ENCODE measurements around the gene APOBEC3G. TPM values are rescaled to one million over a fixed set of nuclear protein-coding genes. Genes with fewer than 3 reads are reported as not detected.
A peak's percentile ranks its signal among the peaks of the same experiment; 100 is the strongest.

Gene APOBEC3G
- total RNA-seq, 4 donors from 2014 or later = 7.2 to 17.7 (median 9.9) TPM

DNA sequence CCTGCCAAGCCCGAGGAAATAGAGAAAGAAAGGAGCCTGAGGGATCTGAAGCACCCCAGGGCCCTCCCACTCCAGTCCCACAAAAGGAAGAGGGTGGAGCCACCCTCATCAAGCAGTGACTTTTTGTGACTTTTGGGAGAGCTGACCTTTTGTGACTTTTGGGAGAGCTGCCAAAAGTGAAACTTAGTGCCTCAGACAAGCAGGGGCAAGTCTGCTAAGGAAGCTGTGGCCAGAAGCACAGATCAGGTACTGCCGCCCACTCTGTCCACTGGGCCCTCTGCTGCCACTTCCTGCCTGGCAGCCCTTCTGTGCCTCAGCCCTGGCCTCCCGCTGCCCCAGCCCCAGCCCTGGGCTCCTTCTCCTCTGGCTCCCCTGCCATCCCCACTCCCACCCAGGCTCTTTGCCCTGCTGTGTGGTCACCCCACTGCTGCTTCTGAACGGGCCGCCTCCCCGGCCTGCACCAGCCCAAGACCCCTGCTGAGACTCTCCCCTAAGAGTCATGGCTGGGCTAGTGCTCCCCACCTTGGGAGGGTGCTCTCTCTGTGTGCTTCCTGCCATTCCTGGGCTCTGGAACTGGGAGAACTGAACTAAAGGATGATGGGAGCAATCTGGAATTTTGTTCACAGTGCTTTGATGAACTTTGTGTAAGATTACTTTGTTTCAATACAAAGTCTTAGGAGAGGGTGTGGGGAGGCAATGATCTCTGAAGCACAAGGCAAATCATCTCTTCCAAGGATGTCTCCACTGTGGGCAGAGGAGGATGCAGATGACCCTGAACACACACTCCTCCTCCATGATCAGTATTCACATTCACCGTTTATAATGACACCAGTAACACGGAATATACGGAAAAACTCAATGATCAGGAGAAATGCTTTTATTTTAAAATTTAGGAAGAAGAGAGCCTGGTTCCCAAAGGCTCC lies 20.3 kb downstream of the APOBEC3G start, which contains the start of gene APOBEC3H:
APOBEC3H (plus strand) TSS at position 147 of the 923 bp plus-strand sequence. CDS start 3,035 bp downstream, outside the sequence.
- 73 to 81% methylated on average over 8 to 9 of the region's 9 CpGs for WGBS, 2 donors
- Histone ChIP-seq H3K4me1 (peaks cover 0 to 4% of the 10 kb centered on the region in 2 donors), H3K36me3 (no peaks in the 10 kb centered on the region), H3K4me3 (replicated peaks in 1 of 3) (no peak within 1 kb of the TSS), H3K9me3 (no peaks in the 10 kb centered on the region), H3K27ac (no peak within 1 kb of the TSS), H3K27me3 (no peaks in the 10 kb centered on the region)
- intact Hi-C loops (cut with DNase I) = no loop called here
- no peak for TF ChIP-seq POLR2A (IDR thresholded peaks at IDR 0.05)
- TF ChIP-seq, protein P1, sequence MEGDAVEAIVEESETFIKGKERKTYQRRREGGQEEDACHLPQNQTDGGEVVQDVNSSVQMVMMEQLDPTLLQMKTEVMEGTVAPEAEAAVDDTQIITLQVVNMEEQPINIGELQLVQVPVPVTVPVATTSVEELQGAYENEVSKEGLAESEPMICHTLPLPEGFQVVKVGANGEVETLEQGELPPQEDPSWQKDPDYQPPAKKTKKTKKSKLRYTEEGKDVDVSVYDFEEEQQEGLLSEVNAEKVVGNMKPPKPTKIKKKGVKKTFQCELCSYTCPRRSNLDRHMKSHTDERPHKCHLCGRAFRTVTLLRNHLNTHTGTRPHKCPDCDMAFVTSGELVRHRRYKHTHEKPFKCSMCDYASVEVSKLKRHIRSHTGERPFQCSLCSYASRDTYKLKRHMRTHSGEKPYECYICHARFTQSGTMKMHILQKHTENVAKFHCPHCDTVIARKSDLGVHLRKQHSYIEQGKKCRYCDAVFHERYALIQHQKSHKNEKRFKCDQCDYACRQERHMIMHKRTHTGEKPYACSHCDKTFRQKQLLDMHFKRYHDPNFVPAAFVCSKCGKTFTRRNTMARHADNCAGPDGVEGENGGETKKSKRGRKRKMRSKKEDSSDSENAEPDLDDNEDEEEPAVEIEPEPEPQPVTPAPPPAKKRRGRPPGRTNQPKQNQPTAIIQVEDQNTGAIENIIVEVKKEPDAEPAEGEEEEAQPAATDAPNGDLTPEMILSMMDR (IDR thresholded peaks at IDR 0.05) = no peak
- DNase-seq = peak; percentile 18 to 21

DNA sequence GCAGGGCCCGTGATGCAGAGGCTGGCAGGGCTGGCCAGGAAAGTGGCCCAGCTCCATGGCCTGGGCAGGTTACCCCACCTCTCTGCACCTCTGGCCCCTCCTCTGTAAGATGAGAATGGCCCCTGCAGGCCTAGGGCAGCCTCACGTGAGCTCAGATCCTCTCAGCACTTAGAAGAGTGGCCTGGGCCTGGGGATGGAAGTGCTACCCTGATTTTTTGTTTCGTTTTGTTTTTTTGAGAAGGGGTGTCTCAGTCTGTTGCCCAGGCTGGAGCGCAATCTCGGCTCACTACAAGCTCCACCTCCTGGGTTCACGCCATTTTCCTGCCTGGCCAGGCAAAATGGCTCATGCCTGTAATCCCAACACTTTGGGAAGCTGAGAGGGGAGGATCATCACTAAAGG lies 21.0 kb downstream of the APOBEC3G start:
- H3K4me3 ChIP-seq (replicated peaks in 1 of 3) = no peak overlapping the region
- H3K36me3 ChIP-seq = no peaks in the 10 kb centered on the region
- no peaks in the 10 kb centered on the region for H3K9me3 ChIP-seq
- peak; percentile 25 to 49 for DNase-seq
- WGBS, 2 donors = 52 to 55% methylated on average over 6 of the region's 6 CpGs
- TF ChIP-seq POLR2A (IDR thresholded peaks at IDR 0.05) = no peak
- TF ChIP-seq, protein P1 (IDR thresholded peaks at IDR 0.05) = no peak
- intact Hi-C loops (cut with DNase I) = no loop called here
- H3K27ac ChIP-seq = no peak overlapping the region
- H3K27me3 ChIP-seq = no peaks in the 10 kb centered on the region
- H3K4me1 ChIP-seq = peaks cover 0 to 4% of the 10 kb centered on the region in 2 donors

DNA sequence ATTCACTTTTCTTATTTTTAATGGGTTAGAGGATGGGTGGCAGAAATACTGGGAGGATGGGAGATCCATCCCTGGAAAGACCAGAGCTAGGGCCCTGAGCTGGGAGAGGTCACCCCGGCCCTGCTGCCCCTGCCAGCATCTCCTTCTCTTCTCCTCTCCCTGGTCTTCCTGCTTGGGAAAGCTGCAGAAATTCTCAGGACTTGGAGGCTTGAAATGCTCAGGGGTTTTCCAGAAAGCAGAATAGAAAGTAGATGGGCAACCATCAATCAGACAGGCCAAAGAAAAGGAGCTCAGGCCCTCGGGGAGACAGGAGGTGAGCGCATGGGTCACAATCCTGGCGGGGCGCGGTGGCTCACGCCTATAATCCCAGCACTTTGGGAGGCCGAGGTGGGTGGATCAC lies 21.5 kb downstream of the APOBEC3G start:
- Histone ChIP-seq H3K27ac (no peak overlapping the region), H3K4me1 (peaks cover 0 to 4% of the 10 kb centered on the region in 2 donors), H3K4me3 (replicated peaks in 1 of 3) (no peak overlapping the region), H3K9me3 (no peaks in the 10 kb centered on the region), H3K27me3 (no peaks in the 10 kb centered on the region), H3K36me3 (no peaks in the 10 kb centered on the region)
- 81 to 90% methylated on average over 8 of the region's 8 CpGs for WGBS, 2 donors
- DNase-seq = no peak
- intact Hi-C loops (cut with DNase I) = no loop called here
- TF ChIP-seq, protein P1 (IDR thresholded peaks at IDR 0.05) = no peak
- TF ChIP-seq POLR2A (IDR thresholded peaks at IDR 0.05) = no peak

DNA sequence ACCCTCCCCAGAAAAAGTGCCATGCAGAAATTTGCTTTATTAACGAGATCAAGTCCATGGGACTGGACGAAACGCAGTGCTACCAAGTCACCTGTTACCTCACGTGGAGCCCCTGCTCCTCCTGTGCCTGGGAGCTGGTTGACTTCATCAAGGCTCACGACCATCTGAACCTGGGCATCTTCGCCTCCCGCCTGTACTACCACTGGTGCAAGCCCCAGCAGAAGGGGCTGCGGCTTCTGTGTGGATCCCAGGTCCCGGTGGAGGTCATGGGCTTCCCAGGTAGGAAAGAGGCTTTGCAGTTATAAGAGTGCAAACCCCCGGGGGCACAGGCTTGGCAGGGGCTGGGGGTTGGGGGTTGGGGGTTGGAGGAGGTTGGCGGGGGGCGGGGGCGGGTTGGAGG lies 24.2 kb downstream of the APOBEC3G start:
- 76 to 99% methylated on average over 7 to 8 of the region's 13 CpGs for whole genome bisulfite sequencing, 2 donors
- Histone ChIP-seq H3K4me3 (replicated peaks in 1 of 3) (no peak overlapping the region), H3K36me3 (no peaks in the 10 kb centered on the region), H3K4me1 (peaks cover 0 to 4% of the 10 kb centered on the region in 2 donors), H3K27ac (no peak overlapping the region), H3K27me3 (no peaks in the 10 kb centered on the region), H3K9me3 (no peaks in the 10 kb centered on the region)
- no peak for TF ChIP-seq POLR2A (IDR thresholded peaks at IDR 0.05)
- TF ChIP-seq, protein P1 (IDR thresholded peaks at IDR 0.05) = no peak
- intact Hi-C loops (cut with DNase I) = no loop called here
- DNase-seq = no peak

DNA sequence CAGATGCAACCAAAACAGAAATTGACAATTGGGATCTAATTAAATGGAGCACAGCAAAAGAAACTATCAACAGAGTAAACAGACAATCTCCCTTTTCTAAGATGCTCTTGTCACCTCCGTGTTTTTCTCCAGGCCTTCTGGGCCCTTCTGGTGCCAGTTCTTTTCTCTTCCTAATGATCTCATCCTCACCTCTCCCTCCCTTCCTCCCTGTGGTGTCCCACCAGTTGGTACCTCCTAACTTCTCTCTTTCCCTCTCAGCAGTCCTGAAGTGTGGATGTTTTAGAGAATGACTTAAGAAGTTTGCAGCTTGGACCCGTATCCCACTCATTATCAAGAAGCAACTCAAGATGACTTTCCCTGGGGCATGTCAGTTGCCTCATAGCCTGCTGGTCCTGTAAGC lies 26.4 kb downstream of the APOBEC3G start:
- intact Hi-C loops (cut with DNase I) = no loop called here
- 67 to 82% methylated on average over 2 of the region's 2 CpGs for WGBS, 2 donors
- Histone ChIP-seq H3K36me3 (no peaks in the 10 kb centered on the region), H3K4me3 (replicated peaks in 1 of 3) (no peak overlapping the region), H3K4me1 (peaks cover 0 to 4% of the 10 kb centered on the region in 2 donors), H3K9me3 (no peaks in the 10 kb centered on the region), H3K27me3 (no peaks in the 10 kb centered on the region), H3K27ac (no peak overlapping the region)
- TF ChIP-seq POLR2A (IDR thresholded peaks at IDR 0.05) = no peak
- TF ChIP-seq, protein P1 (IDR thresholded peaks at IDR 0.05) = no peak
- no peak for DNase-seq

All from thyroid gland (tissue), 4 donors.